ENCODE data around the gene HIVEP1. TPM values are rescaled to one million over a fixed set of nuclear protein-coding genes. Genes with fewer than 3 reads are reported as not detected.

Gene HIVEP1
- total RNA-seq, 4 donors from 2014 or later: 17.5 to 29.0 (median 24.1) TPM

DNA sequence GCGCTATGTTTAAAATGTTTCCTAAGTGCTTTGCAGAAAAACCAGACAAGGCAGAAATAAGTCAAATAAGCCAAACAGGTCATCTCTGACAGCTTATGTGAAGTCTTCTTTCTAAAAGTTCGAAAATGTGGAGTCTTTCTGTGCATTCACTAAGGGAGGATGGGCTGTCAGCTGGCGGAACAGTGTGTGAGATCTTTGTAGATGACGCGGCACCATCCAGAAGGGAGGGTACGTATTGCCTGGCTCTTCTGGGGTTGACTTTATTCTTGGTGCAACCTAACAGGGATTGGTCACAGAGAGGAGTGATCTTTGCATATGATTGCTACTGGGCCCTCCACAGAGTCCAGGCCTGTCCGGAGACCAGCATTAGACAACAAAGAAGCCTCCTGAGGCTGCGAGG is 163.5 kb downstream of the HIVEP1 start:
- TF ChIP-seq, protein P1, sequence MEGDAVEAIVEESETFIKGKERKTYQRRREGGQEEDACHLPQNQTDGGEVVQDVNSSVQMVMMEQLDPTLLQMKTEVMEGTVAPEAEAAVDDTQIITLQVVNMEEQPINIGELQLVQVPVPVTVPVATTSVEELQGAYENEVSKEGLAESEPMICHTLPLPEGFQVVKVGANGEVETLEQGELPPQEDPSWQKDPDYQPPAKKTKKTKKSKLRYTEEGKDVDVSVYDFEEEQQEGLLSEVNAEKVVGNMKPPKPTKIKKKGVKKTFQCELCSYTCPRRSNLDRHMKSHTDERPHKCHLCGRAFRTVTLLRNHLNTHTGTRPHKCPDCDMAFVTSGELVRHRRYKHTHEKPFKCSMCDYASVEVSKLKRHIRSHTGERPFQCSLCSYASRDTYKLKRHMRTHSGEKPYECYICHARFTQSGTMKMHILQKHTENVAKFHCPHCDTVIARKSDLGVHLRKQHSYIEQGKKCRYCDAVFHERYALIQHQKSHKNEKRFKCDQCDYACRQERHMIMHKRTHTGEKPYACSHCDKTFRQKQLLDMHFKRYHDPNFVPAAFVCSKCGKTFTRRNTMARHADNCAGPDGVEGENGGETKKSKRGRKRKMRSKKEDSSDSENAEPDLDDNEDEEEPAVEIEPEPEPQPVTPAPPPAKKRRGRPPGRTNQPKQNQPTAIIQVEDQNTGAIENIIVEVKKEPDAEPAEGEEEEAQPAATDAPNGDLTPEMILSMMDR (IDR thresholded peaks at IDR 0.05; ENCODE audit: low read depth): no peak

DNA sequence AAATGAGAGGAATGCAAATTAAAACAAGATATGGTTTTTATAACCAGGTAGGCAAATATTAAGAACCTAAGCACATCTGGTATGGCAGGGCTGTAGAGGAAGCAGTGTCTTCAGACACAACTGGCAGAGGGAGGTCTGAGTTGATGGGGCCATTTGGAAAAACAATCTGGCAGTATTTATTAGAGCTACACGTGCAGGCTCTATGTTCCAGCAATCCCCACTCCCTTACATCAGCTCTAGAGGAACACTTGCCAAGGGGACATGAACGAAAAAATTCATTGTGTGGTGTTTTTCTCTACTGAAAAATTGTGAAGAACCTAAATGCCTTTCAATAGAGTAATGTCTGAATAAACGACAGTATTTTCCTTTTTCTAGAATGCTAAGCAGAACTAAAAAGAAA is 166.4 kb downstream of the HIVEP1 start:
- TF ChIP-seq, protein P1 (IDR thresholded peaks at IDR 0.05; ENCODE audit: low read depth): no peak

DNA sequence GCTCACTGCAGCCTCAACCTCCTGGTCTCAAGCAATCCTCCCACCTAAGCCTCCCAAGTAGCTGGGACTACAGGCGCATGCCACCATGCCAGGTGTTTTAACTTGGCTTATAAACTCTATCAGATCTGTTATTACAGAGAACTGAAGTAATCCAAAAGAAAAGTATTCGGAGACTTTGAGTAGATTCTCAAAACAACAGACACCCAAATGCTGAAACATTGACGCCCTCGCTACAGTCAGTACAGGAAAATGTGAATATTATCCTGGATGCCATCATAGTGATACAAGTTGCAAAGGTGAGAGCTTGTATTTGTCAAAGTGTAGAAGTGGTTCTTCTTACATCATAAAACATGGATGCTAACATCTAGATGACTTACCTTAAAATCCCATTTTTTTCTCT is 169.4 kb downstream of the HIVEP1 start:
- TF ChIP-seq, protein P1 (IDR thresholded peaks at IDR 0.05; ENCODE audit: low read depth): no peak

DNA sequence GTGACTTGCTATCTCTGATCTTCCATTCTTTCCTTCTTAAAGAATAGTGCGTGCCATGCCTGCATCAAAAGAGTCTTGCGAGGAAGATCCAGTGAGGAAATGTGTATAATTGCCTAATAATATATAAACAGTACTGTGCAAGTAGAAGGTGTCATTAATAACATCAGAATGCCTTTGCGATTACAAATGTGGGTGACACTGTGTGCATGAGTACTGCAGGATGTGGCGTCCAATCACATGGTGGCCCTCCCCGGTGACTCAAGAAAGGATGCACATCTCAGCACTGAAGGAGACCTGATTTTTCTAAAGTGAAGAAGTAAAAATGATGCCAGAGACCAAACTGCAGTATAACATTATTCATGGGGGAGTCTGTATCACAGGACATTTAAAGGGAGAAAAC is 170.6 kb downstream of the HIVEP1 start:
- TF ChIP-seq, protein P1 (IDR thresholded peaks at IDR 0.05; ENCODE audit: low read depth): no peak

DNA sequence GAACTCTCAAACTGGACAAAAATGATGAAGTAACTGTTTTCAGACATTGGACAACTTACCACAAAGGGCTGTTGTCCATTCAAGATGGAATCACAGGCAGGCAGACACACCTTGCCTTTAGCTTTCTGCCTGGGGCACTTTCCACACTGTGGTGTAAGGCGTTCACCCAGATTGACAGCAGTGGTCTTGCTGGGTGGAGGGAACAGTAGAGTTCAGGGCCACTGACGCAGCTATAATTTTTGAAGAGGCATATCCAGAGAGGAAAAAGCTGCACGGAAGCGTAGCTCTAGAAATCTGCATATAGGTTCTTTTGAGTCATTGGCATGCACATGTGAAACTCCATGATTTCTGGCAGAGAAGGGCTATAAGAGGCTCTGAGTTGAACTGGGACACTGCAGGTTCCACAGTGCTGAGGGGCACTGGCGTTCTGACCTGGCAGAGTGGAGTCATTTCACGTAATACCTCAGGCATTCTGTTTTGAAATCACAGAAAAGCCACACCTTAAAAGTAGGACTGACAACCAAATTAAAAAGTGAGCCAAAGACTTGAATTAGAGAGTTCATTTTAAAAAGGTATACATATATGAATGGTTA is 173.1 kb downstream of the HIVEP1 start:
- TF ChIP-seq, protein P1 (IDR thresholded peaks at IDR 0.05; ENCODE audit: low read depth): no peak

DNA sequence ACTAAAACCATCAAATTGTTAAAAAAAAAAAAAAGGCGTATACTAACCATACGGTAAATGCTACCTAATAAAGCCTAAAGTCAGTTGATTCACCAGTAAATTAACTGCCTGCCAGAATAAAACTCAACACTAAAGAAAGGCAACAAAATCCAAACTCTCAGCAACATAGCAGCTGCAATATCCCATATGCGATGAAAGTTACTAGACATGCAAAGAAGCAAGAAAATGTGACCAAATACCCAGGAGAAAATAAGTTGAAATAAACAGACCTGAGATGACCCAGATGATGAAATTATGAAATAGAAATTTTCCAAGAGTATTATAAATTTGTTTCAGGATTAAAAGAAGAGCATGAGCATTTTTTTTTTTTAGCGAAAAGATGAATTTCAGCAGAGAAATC is 174.4 kb downstream of the HIVEP1 start:
- TF ChIP-seq, protein P1 (IDR thresholded peaks at IDR 0.05; ENCODE audit: low read depth): no peak

DNA sequence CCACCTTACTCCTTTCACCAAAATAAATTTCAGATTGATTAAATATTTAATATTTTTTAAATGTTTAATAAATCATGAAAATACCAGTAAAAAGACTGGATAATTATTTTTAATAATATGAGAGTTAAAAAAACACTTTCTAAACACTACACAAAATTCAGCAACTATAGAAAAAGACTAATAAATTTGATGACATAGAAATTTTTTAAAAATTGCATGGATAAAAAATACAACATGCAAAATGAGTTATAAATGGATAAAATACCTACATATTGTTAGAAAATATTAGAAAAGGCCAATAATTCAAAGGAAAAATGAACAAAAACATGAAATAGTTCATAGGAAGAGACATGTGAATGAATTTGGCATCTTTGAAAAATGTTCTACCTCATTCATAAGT is 177.0 kb downstream of the HIVEP1 start:
- TF ChIP-seq, protein P1 (IDR thresholded peaks at IDR 0.05; ENCODE audit: low read depth): no peak
